ENCODE data around the gene TNFRSF25. TPM values are rescaled to one million over a fixed set of nuclear protein-coding genes. Genes with fewer than 3 reads are reported as not detected.

Gene TNFRSF25
- total RNA-seq = 5.0 and 6.8 TPM in 2 replicates

GRCh38 chr1:6466023-6466422 lies at the start of gene TNFRSF25:
TNFRSF25 (minus strand) TSS chr1:6466173; CDS start chr1:6466107, 66 bp downstream.

GRCh38 chr1:6491480-6491962 lies 25.5 kb upstream of the TNFRSF25 start, which contains the start of gene PLEKHG5:
PLEKHG5 (minus strand) TSS chr1:6491667; CDS start chr1:6477571, 14,096 bp downstream.

GRCh38 chr1:6424619-6425593 lies 41.1 kb downstream of the TNFRSF25 start, which contains the start of gene ESPN:
ESPN (plus strand) TSS chr1:6424776; CDS start chr1:6424956, 180 bp downstream.

GRCh38 chr1:6419804-6420453 lies 46.0 kb downstream of the TNFRSF25 start, which contains the start of gene HES2:
HES2 (minus strand) TSS chr1:6419919; CDS start chr1:6419820, 99 bp downstream.

Other genes with a start within 250 kb of the TNFRSF25 start
- 112 TPM in 2 replicates for gene ICMT, start 230.2 kb downstream of the TNFRSF25 start, total RNA-seq
- gene HES3, start 222.0 kb downstream of the TNFRSF25 start, total RNA-seq = not detected in 2 replicates
- gene GPR153, start 205.1 kb downstream of the TNFRSF25 start, total RNA-seq = 2.1 and 2.8 TPM in 2 replicates
- gene ACOT7, start 72.4 kb downstream of the TNFRSF25 start, total RNA-seq = 14.4 and 47.0 TPM in 2 replicates
- gene HES2, start 46.3 kb downstream of the TNFRSF25 start, total RNA-seq = 0.77 and 0.85 TPM in 2 replicates
- gene ESPN, start 41.4 kb downstream of the TNFRSF25 start, total RNA-seq = under 0.01 and 0.19 TPM in 2 replicates
- 16.9 and 23.0 TPM in 2 replicates for gene PLEKHG5, start 25.5 kb upstream of the TNFRSF25 start, total RNA-seq
- gene NOL9, start 88.3 kb upstream of the TNFRSF25 start, total RNA-seq = 16.9 and 30.1 TPM in 2 replicates
- not detected in 2 replicates for gene TAS1R1, start 89.1 kb upstream of the TNFRSF25 start, total RNA-seq
- gene ZBTB48, start 113.8 kb upstream of the TNFRSF25 start, total RNA-seq = 15.5 and 15.9 TPM in 2 replicates
- gene KLHL21, start 136.7 kb upstream of the TNFRSF25 start, total RNA-seq = 57.2 and 76.5 TPM in 2 replicates
- gene PHF13, start 147.6 kb upstream of the TNFRSF25 start, total RNA-seq = 6.9 and 9.3 TPM in 2 replicates
- gene THAP3, start 158.7 kb upstream of the TNFRSF25 start, total RNA-seq = 22.4 and 24.0 TPM in 2 replicates
- gene DNAJC11, start 235.6 kb upstream of the TNFRSF25 start, total RNA-seq = 35.5 and 42.6 TPM in 2 replicates